ENCODE results near the gene SMC5.

DNA sequence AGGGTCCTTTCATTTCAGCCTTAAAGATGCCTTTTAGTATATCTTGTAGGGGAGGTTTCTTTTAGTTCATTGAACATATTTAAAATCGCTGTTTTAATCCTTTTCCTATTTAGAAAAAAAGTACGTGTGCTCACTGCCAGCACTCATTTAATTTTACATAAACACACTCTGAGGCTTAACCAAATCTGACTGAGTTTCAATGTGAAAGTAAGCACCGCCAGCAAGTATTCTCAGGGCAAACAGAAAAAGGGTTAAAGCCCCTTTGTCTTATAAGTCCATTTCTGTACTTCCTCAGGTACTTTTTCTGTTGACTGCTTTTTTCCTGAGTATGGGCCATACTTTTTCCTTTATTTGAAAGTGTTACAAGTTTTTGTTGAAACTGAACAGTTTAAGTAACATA, 31.8 kb downstream of the SMC5 start:
- TF ChIP-seq TEAD4 (IDR thresholded peaks at IDR 0.05) (no peak), EP300 (IDR thresholded peaks at IDR 0.05; ENCODE audit: borderline replicate concordance) (no peak), EGR1 (IDR thresholded peaks at IDR 0.05) (no peak), TCF12 (IDR thresholded peaks at IDR 0.05; ENCODE audit: low read depth) (no peak), CREB1 (IDR thresholded peaks at IDR 0.05; ENCODE audit: low read depth) (no peak), RAD21 (IDR thresholded peaks at IDR 0.05; ENCODE audit: low read depth) (no peak), YY1 (IDR thresholded peaks at IDR 0.05; ENCODE audit: low read depth) (no peak), TAF1 (IDR thresholded peaks at IDR 0.05; ENCODE audit: low read depth) (no peak)
- TF ChIP-seq, protein P1, sequence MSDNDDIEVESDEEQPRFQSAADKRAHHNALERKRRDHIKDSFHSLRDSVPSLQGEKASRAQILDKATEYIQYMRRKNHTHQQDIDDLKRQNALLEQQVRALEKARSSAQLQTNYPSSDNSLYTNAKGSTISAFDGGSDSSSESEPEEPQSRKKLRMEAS (IDR thresholded peaks at IDR 0.05), result no peak
- TF ChIP-seq, protein P2, sequence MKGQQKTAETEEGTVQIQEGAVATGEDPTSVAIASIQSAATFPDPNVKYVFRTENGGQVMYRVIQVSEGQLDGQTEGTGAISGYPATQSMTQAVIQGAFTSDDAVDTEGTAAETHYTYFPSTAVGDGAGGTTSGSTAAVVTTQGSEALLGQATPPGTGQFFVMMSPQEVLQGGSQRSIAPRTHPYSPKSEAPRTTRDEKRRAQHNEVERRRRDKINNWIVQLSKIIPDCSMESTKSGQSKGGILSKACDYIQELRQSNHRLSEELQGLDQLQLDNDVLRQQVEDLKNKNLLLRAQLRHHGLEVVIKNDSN (IDR thresholded peaks at IDR 0.05), result no peak

Measured in Ishikawa (cell line).